IPS-NIHi11 (cell line): ENCODE results near the gene RIMBP2.
"Not testable (repeated sequence)": the region's sequence is repeated elsewhere in the genome, so short reads cannot be mapped to it uniquely, and the experiment has no call there.

Experiments
- DNase-seq: peaks from one replicate; pipeline ENCODE4 v3.0.0; 2012; ENCODE audit warnings: mixed read lengths, low spot score

The RIMBP2 gene

DNA sequence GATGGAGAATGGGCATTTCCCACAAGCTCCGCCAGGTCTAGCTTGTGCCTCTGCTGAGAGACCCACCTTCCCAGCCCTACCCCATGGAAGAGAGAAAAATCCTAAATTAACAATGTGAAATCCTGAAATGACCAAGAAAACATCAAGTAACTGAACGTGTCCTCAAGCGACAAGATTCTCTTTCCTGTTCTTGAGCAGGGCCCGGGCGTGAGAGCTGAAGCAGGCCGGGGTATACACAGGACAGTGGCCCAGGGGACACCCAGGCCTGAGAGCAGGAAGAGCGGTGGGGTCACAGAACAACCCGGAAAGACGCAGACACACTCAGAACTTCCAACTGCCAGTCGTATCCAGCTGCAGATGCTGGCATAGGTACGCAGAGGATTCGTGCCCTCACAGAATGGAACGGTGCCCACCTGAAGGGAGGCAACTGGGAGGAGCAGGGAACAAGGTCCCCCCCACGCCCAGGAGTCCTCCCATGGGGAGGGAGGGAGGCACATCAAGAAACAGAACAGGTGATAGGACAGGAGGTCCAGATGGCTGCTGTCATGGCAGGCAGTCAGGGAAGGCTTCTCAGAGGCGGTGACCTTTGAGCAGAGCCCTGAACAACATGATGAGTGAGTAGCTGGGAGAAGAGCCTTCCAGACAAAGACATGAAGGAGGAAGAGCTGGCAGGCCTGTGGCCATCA is 9.1 kb downstream of the RIMBP2 start:
- DNase-seq = no peak

DNA sequence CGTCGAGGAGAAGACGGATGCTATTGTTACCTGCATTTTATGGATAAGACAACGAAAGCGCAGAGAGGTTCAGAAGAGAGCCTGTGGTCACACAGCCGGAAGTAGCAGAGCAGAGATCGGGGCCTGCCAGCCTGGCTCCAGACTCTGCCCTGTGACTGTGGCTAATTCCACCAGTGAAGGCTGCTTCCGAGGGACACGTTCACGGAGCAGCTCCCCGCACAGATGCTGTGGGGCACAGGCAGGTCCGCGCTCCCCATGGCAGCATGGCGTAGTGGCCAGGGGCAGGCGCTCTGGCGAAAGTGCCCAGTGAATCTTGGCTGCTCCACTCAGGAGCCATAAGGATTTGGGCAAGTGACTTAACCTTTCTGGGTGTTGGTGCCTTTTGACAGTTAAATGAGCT is 9.8 kb downstream of the RIMBP2 start:
- no peak for DNase-seq

DNA sequence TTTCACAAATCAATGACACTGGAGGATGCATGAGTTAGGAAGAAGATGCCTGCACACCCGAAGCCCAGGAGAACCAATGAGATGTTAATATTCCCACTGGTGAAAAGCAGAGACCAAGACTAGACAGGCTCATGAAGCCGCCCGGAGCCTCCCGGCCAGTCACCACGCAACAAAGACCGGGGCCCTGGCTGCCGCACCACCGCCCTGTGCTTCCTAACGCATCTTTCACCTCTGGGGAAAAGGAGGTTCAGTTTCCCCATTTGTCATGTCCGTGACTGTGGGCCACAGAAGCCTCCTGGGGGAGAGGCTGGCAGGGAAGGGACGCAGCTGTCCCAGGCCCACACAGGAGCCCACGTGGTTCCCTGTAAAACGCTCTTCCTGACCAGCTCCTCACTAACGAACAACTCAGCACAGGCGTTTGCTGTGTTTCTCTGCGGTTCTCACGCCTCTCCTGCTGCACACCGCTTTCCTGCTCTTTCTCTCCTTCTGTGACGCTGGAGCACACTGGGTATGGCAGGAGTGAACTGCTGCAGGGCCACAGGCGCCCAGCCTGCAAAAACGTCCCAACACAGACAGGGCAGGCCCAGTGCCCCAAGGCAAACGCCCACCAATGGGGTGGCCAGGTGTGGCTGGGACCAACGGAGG is 10.8 kb downstream of the RIMBP2 start:
- no peak for DNase-seq

DNA sequence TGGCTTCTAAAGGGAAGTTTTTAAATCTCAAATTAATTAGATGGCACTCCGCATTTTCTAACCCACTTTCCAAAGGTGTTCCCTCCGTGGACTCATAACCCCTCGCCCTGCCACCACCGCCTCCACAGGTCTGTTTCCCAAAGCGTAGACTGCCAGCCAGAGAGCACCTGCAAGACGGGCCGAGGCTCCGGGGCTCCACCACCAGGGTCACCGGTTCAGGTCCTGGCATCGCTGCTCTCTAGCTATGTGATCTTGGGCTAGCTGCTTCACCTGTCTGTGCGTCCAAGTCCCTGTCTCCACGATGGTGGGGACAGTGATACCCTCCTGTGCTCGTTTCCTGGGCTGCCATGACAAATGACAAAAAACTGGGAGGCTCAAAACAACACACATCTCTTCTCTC is 11.5 kb downstream of the RIMBP2 start:
- DNase-seq = no peak

DNA sequence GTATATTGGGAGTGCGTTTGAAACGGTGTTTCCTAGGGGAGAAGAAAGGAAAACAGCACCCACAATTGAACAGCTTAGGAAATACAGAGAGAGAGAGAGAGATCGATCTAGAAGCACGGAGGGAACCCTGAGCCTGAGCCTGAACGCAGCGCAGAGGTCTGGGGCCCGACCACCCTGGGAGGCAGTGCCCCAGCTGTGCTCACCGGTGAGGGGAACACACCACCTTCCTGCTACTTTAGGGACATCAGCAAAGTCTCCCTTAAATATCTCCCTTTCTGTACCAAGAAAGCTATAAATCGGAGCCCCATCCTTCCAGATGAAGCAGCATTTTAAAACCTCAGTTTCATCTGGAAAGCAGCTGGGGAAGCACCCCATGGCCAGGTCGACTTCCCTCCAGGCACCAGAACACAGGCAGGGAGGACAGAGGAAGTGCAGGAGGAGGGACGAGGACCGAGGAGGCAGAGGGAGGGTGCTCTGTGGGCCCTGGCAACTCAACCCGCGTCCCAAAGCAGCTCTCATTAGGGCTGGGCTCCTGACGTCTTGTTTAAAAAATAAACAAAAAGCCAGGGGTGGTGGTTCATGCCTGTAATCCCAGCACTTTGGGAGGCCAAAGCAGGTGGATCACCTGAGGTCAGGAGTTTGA is 12.2 kb downstream of the RIMBP2 start:
- no peak for DNase-seq

DNA sequence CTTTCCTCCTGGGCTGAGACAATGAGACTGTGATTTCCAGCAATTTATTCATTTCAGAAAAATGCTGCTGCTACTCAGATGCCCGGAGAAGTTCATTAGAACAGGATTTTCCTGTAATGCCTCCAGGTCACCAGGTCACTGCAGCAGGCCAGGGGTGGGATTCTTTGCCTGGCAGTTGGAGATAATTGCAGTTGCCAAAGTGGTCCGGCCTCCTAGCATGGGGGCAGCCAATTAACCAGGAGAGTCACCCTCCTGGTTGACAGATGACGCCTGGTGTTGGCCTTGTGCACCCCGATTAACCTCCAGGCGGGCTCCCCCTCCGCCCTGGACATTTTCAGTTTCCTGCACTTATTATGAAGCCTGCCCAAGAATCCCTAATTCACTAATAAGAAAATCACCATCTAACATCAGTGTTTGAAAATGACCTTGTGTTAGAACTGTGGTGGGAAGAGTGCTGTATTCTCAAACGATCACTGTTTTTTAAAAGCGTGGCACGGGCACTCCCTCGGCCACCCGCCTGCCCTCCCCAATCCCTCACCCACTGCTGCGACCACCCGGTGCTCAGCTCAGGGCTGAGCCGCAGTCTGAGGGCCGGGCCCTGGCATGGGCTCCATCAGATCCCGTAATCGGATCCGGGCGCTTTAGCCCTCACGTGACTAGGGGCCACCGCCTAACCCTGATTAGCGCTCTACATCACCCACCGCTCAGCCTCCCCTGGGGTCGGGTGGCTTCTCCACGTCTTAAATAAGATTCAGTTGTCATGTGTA is 12.9 kb downstream of the RIMBP2 start:
- DNase-seq = no peak

DNA sequence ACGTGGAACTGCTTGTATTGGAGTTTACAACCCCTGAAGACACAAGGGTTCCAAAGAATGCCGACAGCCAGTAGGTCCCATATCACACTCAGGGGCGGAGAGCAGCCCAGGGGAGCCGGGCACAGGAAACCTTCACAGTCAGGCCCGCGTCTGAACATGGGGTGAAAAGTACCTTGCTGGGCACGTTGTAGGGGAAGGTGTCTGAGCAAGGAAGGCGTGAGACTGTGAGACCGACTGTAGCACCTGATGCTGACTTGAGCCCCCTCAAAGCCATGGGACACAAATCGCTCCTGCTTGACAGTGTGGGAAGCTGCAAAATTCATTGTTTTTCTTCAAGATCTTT is 14.7 kb downstream of the RIMBP2 start:
- DNase-seq = no peak

DNA sequence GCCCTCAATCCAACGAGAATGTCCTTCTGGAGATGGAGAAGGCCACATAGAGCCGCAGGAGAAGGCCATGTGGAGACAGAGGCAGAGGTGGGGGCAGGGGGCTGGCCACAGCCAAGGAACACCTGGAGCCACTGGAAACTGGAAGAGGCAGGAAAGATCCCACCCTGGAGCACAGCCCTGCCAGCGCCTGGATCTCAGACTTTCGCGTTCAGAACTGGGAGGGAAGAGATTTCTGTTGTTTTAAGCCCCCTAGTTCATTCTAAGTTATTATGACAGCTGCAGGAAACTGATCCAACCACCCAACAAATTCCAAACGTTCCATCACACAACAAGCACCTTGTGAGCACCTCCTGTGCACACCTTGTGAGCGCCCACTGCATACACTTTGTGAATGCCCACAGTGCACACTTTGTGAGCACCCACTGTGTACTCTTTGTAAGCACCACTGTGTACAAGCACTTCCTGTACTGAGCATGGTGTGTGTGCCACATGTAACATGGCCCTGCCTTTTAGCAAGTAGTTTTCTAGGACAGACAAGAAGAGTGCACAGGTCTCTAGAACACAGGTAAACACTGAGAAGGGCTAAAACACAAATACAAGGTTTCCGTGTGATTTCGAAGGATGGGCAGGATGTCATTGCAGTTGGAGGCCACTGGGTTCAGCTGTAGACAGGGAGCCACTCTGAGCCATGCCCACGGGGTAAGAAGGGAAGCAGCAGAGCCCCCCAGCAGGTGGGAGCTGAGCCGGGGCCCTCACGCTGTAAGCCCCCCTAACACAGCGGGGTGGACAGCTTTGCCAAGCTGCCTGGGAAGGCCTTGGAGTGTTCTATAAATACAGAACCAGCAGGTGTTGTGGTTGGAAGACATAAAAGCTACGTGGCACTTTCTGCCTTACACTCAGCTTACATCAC is 15.4 kb downstream of the RIMBP2 start:
- no peak for DNase-seq

DNA sequence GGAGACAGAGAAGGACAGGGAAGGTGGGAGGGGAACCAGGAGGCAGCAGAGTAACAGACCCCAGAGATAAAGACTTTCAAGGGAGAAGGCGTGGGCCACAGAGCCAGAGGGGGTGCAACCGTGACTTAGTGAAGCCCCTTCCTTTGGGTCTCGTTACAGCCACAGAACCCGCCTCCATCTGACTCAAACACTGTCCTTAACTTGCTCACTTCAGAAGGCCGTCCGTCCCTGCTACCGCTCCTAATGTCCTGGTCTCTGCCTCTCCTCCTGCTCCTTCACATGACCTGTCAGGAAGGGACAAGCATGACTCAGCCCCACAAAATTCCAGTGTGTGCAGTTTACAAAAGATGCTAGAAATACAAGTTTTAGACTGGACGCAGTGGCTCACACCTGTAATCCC is 18.0 kb downstream of the RIMBP2 start:
- no peak for DNase-seq

DNA sequence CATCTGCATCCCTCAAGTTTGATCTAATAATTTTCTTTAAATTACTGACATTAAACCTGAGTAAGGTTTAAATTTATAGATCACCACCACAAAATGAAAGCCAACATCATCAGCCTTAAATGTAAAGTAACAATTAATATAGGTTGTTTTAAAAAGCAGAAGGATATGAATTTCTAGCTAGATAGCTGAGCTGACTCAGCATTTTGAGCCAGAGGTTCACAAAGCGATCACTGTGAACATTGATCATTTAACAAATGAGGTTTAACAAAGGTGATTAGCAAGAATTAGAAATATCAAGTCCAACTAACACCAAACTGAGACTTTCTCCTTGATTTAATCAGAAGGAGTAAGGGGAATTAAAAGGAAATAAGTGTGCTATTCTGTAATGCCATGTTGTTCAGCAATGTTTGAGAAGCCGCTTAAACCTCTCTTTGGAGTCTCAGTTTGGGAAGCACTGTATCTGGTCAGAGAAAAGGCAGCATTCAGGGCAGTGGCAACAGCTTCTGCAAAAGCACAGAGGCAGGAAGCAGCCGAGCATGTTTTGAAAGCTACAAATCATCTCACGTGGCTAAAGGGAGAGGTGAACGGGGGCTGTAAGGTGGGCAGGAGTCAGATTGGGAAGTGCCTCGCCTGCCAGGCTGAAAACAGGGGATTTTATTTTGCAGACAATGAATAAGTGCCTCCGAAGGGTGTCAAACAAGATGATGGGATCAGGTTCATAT is 19.6 kb downstream of the RIMBP2 start:
- DNase-seq = no peak

DNA sequence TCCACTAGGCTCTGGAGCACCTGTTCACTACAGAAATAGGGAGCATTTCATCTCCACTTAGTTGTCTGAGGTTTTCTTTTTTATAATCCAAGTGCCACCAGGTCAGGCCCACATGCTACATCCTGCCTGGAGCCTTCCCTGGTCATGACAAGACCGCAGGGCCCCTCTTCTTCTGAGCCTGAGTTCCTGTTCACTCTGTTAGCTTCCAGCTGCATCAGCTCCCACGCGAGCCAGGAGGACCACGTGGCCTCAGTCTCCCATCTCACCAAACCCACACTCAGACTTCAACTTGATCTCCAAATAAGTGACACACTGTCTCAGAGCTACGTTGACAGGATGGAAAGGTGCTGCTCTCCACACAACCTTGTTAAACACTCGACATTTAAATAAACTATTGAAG is 21.0 kb downstream of the RIMBP2 start:
- no peak for DNase-seq

DNA sequence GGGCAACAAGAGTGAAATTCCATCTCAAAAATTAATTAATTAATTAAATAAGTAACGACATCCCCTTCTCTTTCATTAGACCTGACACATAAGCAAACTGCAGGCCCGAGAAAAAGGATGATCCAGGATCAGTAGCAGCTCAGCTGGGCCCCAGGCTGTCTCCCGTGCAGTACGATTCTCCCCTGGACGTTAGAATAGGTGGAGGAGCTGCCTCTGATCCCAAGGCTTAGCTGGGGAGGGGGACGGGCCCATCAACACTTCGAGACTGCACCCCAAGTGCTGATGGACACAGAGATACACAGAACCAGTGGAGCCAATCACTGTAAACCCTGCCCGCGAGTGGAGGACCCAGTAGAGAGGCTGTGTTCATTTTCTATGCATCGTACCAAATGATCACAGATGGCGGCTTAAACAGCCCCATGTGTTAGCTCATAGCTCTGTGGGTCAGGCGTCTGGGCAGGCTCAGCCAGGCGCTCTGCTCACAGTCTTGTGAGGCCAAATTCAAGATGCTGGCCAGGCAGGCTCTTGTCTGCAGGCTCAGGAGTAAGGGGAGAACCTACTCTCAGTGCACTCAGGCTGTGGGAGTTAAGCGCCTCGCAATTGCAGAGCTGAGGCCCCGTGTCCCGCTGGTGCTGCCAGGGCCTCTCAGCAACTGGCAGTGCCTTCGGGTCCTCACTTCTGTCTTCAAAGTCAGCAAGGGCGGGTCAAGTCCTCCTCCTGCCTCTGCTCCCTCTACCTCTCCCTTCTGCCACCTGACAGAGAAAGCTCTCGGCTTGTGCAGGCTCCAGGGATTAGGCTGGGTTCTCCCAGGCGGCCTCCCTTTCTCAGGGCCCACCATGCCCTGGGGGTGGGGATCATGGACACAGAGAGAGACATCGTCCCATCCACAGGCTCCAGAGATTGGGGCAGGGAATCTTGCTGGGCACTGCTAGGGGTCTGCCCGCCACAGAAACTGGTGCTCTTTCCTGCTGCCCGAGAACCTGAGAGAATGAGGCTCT is 26.4 kb downstream of the RIMBP2 start:
- DNase-seq = no peak

DNA sequence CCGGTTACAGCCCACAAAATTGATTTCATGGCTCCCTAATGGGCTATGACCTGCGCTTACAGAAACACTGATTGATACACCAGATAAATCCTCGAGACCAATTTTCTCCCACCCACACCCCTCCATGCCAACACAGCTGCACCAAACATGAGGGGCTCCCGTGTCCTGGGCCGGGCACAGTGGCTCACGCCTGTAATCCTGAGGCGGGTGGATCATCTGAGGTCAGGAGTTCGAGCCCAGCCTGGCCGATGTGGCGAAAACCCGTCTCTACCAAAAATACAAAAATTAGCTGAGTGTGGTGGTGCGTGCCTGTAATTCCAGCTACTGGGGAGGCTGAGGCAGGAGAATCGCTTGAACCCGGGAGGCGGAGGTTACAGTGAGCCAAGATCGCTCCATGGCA is 27.1 kb downstream of the RIMBP2 start:
- DNase-seq = not testable (repeated sequence)

DNA sequence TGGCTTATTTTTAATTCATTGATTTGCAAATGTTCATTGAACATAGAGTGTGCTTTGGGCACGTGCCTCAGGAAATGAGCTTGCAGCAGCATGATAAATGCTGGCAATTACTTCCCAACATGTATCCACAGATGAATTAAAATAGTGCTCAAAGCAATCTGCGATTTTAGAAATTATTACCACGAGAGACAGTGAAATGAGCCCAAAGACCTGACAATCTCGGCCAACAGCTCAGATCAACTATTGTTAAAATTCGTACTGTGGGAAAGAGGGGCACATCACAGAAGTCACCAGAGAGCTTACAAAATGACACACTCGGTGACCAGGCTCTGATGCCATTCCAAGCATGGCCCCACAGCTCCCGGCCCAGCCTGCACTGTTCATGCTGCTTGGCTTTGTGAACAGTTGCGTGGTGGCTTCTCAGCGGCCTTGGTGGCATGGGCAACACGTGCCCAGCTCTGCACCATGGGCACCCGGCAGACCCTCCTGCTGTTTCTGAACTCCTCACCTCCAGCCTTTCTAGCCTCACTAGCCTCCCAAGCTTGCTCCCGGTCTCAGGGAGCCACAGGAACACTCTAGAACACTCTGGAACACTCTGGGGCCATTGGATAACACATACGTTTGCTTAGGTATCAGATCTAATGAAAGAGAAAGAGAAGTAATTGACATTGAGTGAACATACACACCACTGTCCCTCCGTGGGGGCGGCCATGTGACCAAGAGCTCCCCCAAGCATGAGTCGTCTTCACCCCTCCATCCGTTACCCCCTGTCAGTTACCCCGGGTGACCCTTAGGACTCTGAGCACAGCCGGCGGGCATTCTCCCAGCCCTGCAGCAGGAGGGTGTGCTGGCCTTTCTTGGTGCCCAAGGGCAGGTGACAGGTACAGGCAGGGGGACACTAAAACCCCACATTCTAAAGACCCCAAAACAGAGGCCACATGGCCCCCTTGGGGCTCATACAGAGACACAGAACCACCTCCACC is 28.0 kb downstream of the RIMBP2 start:
- no peak for DNase-seq

DNA sequence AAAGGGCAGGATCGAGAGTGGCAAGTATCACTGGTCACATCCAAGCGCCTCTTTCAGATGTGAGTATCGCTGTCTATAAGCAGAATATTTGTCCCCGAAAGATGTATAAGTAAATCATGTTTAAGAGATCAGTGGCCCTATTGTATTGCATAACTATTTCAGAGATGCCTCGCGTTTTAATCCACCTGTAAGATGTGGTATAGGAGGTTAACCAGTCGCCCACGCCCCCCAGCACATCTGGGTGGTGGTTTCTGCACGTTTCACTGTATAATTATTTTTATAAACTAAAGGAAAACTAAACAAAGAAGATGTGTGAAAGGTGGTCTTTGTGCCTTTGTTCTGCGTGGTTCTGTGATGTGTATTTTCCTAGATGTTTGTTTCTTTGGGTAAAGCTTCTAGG is 28.9 kb downstream of the RIMBP2 start:
- no peak for DNase-seq

DNA sequence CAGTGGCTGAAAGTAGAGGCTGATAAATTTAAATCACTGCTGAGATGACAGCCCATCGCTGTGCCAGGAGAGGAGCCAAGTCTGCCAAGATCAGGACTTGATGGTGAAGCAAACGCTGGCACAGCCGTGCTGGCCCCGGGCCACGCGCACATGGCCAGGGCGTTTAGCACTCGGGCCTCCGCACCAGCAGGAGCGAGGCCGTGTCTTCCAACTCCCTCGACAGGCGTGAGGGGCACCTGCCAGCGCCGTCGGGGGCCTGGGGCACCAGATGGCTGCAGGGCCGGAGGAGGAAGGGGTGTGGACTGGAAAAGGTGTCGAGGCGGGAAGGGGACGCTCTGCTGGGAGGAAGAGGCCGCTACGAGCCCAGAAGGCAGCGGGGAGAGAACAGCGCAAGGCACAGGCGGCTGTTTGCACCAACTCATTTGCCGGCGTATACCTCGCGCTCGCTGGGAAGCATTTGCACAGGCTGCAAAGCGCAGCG is 29.5 kb downstream of the RIMBP2 start:
- no peak for DNase-seq

DNA sequence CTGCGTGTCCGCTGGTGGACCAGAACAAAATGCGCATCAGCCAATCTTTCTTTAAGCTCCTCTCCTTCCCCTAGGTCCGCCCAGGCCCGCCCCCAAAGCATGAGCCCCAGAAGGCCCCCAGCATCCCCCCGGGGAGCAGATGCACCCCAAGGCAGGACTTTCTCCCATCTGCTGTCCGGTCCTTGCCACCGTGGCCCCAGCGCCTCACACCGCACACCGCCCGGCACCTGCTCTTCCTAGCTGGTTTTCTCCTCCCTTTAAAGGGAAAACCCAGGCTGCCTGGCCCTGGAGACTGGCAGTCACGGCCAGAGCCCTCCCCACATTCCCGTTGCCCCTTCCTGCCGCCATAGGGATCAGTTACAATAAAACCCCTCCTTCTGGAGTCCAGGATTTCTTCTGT is 30.2 kb downstream of the RIMBP2 start:
- no peak for DNase-seq

DNA sequence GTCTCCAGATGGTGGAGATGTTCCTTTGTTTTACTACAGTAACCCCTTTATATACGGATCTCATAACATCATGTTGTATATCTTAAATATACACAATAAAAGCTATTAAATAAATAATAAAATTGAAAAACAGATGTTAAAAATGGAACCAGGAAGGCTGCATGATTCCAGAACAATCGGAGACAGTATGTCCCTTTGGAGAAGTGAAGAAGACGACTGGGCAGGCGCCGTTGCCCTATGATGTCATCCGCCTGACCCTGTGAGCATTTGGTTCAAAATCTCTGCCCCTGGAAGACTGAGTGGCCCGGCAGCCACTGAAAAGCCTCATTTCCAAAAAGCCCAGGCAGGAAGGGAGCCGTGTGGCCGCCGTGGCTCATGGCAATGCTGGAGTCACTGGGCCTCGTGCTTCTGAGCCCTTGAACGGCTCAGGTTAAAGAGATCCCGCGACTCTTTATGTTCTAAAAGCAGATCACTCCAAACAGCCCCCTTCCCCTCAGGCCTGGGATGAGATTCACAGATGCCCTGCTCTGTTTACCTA is 30.8 kb downstream of the RIMBP2 start:
- no peak for DNase-seq
